GM21447 (cell line): ENCODE results near the gene UNC13B.
"Not testable (repeated sequence)": the region's sequence is repeated elsewhere in the genome, so short reads cannot be mapped to it uniquely, and the experiment has no call there.

ENCODE experiments used
- ATAC-seq: cut with Tn5 transposase; IDR thresholded peaks from one replicate; pipeline ENCODE4 v1.9.1; 2021; ENCODE audit not compliant: unreplicated experiment

Gene UNC13B

DNA sequence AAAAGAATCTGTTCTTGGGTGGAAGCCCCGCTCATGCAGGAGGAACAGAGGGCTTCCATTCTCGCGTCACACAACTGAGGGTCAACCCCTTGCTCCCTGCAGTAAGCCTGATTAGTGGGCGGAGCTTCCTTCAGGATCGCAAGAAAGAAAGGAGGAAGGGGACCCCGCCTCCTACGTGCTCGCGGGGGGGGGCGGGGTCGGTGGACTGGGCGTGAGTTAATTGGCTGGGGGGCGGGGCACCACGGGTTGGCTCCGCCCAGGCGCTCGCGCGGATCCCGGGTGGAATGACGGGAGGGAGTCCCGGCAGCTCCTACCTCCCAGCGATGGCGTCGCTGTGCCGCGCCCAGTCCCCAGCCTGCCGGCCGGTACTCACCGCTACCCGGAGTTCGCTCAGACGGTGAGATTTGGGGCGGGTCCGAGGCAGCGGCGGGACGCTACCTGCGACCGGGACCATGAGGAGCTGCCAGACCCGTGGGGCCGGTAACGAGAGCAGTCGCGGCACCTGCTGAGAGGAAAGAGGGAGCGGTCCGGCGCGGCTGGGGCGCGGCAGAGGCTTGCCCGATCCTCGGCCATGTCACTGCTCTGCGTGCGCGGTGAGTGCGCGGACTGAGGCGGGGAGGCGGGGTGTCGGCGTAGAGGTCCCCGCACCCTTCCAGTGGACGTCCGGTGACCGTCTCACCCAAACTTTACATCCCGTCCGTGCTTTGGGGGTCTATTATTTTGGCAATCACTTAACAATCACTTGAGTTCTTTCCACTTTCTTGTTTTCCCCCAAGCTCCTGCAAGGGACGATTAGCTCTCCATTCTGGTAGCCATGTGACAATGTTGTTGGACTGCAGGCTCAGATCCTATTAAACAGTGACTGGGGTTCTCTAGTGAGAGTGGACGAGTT is at the start of gene UNC13B:
TSS of gene UNC13B (plus strand) at position 297 of the 892 bp plus-strand sequence. CDS start at position 572, 275 bp downstream.
- peak; percentile 58 for ATAC-seq

GRCh38 chr9:35112257-35113020 is 49.4 kb upstream of the UNC13B start:
- ATAC-seq, result no peak

DNA sequence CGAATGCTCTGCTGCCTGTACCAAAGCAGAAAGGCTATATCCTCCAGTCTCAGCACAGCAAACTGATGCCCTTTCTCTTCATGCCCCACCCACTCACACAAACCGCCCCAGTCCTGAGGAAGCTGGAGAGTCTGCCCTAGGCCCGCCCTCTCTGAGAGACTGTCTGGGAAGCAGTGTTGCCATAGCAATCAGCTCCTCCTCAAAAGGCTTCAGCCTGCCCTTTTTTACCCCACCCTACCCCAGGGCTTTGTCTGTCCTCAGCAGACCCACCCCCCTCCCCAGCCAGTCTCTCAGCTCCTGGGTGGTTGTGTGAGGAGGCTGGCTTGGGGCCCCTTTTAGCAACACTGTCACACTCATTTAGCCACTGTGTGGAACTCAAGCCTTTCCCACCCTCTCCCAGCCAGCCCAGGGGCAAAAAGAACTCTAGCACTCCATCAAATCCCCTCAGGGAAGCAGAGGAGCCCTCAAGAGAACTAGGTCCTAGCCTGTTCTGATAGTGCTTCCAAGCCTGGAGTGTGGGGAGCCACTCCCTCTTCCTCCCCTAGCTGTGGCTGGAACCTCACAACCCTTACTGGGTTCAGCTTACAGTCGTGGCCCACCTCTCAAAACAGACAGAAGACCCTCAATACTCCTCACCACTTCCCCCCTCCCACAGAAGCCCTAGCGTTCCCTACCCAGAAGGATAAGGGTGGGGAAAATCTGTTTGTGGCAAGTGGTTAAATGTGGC is 47.5 kb upstream of the UNC13B start:
- ATAC-seq, result no peak

DNA sequence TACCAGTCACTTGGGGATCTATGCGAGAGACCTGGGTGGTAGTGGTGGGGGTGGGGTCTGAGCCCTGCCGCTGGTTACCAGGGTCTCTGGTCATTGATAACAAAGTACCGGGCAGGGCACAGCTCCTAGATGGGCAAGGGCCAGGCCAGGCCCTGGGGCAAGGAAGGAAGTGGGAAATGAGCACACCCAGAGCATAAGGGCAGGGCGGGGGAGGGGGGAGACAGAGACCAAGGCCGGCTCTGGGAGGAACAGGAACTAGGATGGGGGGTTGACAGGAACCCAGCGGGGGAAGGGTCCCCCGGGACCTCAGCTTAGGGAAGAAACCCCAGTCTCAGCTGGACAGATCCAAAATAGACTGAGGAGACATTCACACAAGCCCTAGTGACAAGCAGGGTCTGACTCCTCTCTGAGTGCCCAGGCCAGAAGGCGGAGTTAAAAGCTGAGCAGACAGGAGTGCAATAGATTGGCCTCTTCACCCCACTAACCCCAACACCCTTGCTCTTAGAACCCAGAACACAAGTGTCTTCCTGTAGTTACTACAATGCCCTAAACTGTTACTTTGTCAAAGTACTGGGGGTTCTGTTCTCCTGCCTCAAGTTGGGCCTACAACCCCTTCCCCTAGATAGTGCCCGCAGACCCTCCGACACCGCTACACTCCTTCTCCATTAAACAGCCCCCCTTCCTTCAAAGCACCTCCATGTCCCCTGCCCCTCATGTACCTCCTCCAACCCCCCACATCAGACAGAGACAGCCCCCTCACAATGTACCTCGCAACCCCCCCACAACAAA is 46.8 kb upstream of the UNC13B start:
- ATAC-seq, result no peak

DNA sequence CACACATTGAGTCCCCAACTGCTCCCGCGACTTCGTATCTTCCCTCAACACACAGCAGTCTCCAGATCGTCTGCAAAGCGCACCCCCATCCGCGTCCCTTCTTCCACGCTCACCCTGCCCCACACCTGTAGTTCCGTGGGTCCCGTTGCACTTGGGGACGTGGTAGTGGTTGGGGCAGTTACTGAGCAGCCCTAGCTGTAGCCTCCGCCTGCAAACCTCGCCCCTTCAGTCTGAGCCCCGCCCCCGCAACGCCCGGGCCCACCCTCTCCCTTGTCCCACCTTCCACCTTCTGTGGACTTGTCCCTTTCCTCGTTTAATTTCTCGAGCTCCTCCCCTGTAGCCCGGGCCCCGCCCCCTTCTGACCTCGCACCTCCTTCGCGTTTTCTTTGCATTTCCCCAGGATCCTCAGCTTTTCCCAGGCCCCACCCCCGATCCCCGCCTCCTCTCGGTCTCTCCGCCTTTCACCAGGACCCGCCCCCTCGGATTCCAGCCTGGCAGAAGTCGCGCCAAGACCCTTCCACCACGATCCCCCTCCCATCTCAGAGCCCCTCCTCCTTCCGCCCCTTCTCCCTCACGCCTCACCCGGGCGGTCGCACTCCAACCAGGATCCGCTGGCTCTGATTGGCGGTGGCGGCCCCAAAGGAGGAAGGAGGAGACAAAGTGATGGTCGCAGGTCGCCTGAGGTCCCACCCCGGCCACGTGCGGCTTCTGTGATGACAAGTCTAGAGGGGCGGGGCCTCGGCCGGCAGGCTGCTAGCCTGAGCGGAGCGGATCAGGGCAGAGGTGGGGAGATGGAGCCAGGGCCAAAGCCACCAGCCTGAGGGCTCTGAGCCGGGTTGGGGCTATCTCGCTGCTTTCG is 45.9 kb upstream of the UNC13B start, which contains the start of gene ATOSB:
TSS of gene ATOSB (minus strand) at position 183 of the 859 bp plus-strand sequence. CDS start 7,588 bp downstream, outside the sequence.
- peak; percentile 59 for ATAC-seq

DNA sequence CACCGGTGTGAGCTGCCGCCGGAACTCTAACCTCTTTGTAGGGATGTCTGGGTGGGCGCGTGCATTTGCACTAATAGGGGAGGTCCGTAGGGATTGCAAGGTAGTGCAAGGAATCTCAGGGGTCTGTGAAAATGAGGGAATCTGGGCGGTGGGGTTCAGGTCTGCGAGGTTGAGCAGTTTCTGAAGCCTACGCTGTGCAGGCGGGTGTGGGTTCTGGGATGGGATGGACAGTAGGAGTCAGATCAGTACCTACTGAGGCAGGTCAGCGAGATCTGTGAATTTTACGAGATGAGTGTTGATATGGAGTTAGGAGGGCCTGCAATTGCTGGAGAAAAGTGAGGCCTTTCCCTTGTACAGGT is 45.3 kb upstream of the UNC13B start:
- no peak for ATAC-seq

DNA sequence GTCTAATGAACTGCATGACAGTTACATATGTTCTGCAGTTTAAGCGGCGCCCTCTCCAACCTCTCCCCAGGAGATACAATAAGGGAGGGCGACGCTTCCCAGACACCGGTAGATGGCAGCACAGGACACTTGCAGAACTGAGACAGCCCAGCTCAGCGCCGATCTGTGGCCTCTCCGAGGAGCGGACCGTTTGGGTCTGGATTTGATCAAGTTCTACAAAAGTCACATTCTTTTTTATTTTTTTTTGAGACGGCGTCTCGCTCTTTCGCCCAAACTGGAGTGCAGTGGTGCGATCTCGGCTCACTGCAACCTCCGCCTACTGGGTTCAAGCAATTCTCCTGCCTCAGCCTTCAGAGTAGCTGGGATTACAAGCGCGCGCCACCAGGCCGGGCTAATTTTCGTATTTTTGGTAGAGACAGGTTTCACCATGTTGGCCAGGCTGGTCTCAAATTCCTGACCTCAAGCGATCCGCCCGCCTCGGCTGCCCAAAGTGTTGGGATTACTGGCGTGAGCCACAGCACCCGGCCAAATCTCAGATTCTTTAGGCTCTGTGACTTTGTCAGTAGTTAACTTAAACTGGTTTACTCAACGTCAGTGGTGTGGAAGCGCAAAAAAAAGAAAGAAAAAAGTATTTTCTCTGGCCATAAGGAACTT is 44.8 kb upstream of the UNC13B start:
- ATAC-seq, result peak; percentile 41

- no peak for ATAC-seq
Measured at GRCh38 chr9:35134920-35135319, 26.9 kb upstream of the UNC13B start.

DNA sequence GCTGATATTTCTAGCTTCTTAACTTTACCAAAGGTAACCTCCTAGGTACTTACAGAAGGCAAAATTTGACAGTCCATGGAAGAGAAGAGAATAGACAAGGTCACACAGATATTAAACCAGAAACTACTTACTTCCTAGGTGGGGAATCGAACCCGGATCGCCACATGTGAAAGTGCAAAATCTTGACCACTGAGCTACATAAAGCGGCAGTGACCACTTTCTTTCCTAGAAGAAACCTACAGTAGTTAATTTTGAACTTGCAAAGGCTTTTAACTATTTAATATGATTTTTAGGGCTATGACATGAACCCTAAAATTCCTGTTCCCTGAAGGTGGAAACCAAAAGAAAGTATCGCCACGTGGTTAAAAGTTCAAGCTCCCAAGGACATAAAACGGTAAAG is 25.8 kb upstream of the UNC13B start:
- no peak for ATAC-seq

GRCh38 chr9:35136866-35137265 is 24.9 kb upstream of the UNC13B start:
- no peak for ATAC-seq

GRCh38 chr9:35140093-35140492 is 21.7 kb upstream of the UNC13B start:
- no peak for ATAC-seq

- no peak for ATAC-seq
Measured at GRCh38 chr9:35142037-35142436, 19.8 kb upstream of the UNC13B start.

DNA sequence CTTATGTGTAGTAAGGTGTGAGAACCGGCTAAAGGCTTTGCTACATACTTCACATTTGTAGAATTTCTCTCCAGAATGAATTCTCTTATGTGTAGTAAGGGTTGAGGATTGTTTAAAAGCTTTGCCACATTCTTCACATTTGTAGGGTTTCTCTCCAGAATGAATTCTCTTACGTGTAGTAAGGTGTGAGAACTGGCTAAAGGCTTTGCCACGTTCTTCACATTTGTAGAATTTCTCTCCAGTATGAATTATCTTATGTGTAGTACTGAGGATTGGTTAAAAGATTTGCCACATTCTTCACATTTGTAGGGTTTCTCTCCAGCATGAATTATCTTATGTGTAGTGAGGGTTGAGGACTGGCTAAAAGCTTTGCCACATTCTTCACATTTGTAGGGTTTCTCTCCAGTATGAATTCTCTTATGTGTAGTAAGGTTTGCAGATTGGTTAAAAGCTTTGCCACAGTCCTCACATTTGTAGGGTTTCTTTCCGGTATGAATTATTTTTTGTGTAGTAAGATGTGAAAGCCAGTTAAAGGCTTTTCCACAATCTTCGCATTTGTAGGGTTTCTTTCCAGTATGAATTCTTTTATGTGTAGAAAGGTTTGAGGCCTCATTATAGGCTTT is 13.8 kb upstream of the UNC13B start:
- ATAC-seq, result not testable (repeated sequence)

DNA sequence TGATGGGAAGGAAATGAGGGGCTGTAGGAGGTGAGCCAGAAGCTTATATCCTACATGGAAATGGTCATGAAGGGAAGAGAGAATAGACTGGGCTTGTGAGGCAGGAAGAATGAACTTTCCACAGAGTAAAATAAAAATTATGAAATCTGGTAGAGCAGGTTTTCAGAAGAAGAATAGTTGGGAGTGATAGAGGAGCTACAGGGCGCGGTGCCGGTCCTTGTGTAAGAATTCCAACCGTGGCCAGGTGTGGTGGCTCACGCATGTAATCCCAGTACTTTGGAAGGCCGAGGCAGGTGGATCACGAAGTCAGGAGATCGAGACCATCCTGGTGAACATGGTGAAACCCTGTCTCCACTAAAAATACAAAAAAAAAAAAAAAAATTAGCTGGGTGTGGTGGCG is 8.9 kb upstream of the UNC13B start:
- ATAC-seq, result no peak

DNA sequence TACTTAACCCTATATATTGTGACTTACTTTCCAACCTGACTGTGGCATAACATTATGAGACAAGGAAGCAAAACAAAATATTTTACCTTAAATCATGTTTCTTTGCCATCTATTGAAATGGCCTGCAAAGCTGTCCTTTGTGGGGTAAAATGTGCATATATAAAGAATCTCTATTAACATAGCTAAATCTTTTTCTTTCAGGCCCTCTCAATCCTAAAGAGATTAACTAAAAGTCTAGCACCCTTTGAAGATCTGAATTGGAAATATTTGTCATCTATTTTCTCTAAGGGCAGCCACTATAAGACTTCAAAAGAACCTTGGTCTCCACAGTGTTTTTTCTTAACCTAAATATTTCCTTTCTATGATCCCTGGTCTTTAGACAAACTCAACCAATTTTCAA is 5.0 kb upstream of the UNC13B start:
- ATAC-seq, result no peak

GRCh38 chr9:35157836-35158235 is 4.0 kb upstream of the UNC13B start:
- not testable (repeated sequence) for ATAC-seq

DNA sequence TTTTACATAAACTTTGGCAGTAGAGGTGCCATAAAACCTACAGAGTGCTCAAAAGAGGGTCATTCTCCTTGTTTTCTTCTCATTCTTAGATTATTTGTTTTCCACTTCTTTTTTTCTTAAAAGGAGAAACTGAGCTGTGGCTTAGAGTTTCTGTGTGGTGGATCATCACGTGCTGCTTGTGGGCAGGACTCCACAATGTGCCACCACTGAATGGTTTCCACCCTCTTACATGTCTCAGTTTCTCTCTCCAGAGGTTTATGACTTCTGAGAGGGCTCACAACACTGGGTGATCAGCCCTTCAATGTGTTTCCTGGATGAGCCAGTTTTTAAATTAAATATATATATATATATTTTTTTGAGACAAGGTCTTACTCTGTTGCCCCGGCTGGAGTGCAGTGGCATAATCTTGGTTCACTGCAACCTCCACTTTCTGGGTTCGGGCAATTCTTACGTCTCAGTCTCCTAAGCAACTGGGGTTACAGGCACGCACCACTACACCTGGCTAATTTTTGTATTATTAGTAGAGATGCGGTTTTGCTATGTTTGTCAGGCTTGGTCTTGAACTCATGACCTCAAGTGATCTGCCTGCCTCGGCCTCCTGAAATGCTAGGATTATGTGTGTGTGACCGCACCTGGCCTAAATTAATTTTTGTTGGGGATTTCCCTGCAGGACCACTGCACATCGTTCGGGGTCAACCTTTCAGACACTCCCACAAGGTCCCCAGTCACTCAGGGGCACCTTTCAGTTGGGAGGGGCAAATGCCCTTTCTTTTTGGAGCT is 3.1 kb upstream of the UNC13B start:
- ATAC-seq, result no peak
